Measurements from ENCODE around the gene ZNF625. TPM values are rescaled to one million over a fixed set of nuclear protein-coding genes. Genes with fewer than 3 reads are reported as not detected.

The ZNF625 gene
- total RNA-seq, 4 donors from 2014 or later = 4.5 to 8.7 (median 7.8) TPM

Small RNA genes within 50 kb of the gene (small RNA-seq; reads per million reads assigned to genes)
- 0 reads per million in 3 donors for gene RNA5SP467

Other genes starting within 250 kb of the ZNF625 start
- 10 to 100 TPM in 2 of 4 donors, 1 to 10 TPM in 2; 7.6 to 12.0 (median 9.5) TPM for gene ZNF700, start 231.6 kb downstream of the ZNF625 start, total RNA-seq
- gene ZNF763, start 191.7 kb downstream of the ZNF625 start, total RNA-seq = 1 to 10 TPM; 3.3 to 7.5 (median 4.8) TPM
- gene ZNF433, start 121.1 kb downstream of the ZNF625 start, total RNA-seq = 1 to 10 TPM; 3.0 to 5.4 (median 4.4) TPM
- gene ZNF878, start 103.8 kb downstream of the ZNF625 start, total RNA-seq = 1 to 10 TPM in 1 of 4 donors, under 1 TPM in 3; 0.17 to 1.5 (median 0.43) TPM
- gene ZNF844, start 92.0 kb downstream of the ZNF625 start, total RNA-seq = 10 to 100 TPM in 1 of 4 donors, 1 to 10 TPM in 3; 6.5 to 10.1 (median 8.3) TPM
- 1 to 10 TPM; 1.3 to 5.8 (median 3.1) TPM for gene ZNF20, start 16.4 kb downstream of the ZNF625 start, total RNA-seq
- gene ZNF136, start 6.4 kb upstream of the ZNF625 start, total RNA-seq = 1 to 10 TPM; 6.6 to 8.9 (median 7.5) TPM
- 1 to 10 TPM; 8.8 to 9.7 (median 9.4) TPM for gene ZNF44, start 138.1 kb upstream of the ZNF625 start, total RNA-seq
- 1 to 10 TPM; 2.3 to 3.4 (median 2.9) TPM for gene ZNF563, start 176.9 kb upstream of the ZNF625 start, total RNA-seq
- gene ZNF442, start 208.9 kb upstream of the ZNF625 start, total RNA-seq = 1 to 10 TPM; 3.3 to 4.6 (median 3.6) TPM
- gene ZNF799, start 244.5 kb upstream of the ZNF625 start, total RNA-seq = 1 to 10 TPM; 3.3 to 6.6 (median 3.4) TPM